Stimulated activated CD4-positive, alpha-beta T cell treated with anti-CD3 and anti-CD28 coated beads, TNF-alpha, amount 100 ng/mL, for 48 hours (primary cell): ENCODE results near the gene HNRNPA3.
"Not testable (repeated sequence)": the region's sequence is repeated elsewhere in the genome, so short reads cannot be mapped to it uniquely, and the experiment has no call there.

ENCODE experiments used
- DNase-seq, 3 donors: peaks; one replicate each; pipeline ENCODE4 v3.0.0-alpha.2; 2020; ENCODE audit warnings: low read depth in 3 of 3

The HNRNPA3 gene

GRCh38 chr2:177256026-177256425, 43.4 kb downstream of the HNRNPA3 start:
- DNase-seq = no peak

DNA sequence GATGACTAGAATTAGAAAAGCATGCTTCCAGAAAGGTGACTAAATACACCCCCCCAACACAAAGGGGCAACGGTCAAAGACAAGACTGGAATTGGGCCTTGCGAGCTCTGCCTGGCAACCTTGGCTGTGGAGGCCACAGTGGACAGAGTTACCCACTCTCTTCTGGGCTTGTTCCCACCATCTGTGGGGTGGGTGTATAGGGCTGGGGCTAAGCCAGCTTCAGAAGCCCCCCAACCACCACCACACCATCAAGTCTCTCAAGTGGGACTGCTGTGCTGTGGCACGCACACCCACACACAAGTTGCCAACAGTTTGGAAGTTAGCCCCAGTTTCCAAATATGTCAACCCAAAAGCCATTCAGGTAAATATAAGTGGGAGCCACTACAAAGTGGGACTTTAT, 44.1 kb downstream of the HNRNPA3 start:
- DNase-seq = no peak

DNA sequence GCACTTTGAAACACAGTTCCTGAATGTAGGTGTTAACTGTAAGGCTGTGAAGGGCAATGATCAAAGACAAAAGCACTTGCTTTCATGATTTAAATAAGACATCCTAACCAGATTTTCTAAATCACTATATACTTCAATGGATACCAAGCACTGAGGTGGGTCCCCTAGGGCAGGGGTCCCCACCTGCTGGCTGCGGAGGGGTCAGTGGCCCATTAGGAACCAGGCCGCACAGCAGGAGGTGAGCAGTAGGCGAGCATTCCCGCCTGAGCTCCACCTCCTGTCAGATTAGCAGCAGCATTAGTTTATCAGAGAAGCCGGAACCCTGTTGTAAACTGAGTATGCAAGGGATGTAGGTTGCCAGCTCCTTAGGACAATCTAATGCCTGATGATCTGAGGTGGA, 44.9 kb downstream of the HNRNPA3 start:
- no peak for DNase-seq

DNA sequence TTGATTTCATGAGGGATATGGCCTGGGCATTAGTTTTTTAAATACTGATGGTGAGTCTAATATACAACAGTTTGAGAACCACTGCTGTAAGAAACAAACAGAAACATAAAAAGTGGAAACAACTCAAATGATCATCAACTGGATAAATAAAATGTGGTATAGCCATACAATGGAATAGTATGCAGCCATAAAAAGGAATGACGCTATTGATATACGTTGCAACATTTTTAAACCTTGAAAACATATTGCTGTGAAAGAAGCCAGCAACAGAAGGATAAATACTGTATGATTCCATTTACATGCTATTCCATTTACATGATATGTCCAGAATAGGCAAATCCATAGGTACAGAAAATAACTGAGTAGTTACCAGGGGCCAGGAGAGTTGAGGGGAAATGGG, 45.5 kb downstream of the HNRNPA3 start:
- DNase-seq = no peak

- no peak for DNase-seq
Observed at GRCh38 chr2:177260379-177260778, 47.8 kb downstream of the HNRNPA3 start.

DNA sequence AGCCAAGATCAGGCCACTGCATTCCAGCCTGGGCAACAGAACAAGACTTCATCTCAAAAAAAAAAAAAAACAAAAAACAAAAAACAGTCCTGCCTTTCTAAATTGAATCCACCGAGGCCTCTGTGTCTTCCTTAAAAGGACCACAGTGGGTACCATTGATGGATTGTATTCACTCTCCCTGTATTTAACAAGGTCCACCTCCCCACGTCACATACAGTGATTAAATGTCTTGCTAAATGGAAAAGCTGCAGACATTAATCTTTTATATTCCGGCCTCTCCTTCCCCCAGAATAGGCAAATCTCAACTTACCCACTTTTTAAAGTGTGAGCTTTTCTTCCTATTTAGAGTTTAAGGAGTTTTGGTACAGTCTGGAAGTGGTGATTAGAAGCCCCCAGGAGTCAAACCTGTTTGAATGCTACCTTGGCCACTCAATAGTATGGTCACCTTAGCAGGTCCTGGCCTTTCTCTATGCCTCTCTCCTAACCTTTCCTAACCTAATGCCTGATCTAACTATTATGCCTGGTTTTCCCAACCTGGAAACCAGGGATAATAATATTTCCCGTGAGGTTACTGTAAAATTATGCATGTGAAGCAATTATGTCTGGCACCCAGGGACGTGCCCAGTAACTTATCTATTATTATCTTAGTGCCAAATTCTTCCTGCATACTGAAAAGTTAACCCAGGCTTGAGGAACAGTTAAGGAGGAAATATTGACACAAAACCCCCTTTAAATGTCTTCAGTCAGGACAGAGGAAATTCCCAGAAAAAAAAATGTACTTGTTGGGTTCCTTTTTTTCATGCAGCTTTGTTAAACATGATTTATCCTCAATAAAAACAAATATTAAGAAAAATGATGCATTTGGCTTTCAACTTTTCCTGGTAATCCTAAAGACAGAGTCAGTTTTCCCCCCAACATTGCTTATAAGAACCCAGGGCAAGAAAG, 48.8 kb downstream of the HNRNPA3 start:
- DNase-seq = no peak

- no peak for DNase-seq
Observed at GRCh38 chr2:177262092-177262491, 49.5 kb downstream of the HNRNPA3 start.

- DNase-seq = no peak
Observed at GRCh38 chr2:177262958-177263450, 50.4 kb downstream of the HNRNPA3 start.

DNA sequence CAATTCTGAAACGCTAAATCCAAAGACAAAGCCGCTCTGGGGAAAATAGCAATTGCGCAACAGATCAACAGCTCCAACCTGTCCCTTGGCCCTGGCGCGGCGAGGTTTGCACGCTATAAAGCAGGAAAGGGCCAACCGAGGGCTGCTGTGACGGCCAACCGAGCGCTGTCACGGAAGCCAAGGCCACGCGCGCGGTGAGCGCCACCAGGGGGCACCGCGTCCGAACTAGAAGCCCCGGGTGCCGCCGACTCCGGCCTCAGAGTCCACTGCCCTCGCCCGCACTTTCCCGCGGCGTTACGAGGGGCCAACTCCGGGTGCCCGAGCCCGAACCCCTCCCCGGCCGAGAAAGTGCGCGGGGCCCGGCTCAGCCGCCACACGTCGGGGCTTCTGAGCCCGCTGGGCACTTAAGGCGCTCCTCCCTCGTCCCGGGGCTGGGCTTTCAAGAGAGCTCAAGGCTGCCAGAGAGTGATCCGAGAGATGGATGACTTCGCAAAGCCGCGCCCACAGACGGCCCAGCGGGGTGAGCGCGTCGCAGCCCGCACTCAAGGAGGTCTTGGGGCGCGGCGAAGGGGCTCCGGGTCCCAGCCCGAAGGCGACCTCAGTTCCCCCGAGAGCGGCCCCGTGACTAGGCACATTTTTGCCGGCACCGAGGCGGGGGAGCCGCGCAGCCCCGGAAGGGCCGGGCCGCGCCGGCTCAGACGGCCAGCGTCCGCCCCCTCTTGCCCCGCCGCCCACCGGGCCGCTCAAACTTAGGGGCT, 51.0 kb downstream of the HNRNPA3 start:
- peak; percentile 86 to 89 (median 86) for DNase-seq

DNA sequence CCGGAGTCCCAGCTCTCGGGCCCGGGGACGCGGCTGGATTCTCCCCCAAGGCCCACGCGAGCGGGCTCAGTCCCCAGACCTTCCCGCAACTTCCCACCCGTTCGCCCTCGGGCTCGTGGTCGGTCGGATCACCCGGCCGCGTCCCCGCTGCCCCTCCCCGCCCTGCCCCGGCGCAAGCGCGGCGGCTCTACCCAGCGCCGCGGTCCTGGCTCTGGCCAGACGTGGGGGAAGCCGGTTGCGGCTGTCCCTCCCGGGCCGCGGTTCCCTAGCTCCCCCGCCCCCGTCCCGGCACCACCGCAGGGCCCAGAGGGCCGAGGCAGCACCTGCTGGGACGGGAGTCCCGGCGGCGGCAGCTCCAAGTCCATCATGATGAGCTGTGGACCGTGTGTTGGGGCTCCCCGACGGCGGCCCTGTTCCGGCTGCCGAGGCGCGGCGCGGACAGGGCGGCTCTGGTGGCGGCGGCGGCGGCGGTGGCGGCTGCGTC, 51.7 kb downstream of the HNRNPA3 start:
- no peak for DNase-seq

DNA sequence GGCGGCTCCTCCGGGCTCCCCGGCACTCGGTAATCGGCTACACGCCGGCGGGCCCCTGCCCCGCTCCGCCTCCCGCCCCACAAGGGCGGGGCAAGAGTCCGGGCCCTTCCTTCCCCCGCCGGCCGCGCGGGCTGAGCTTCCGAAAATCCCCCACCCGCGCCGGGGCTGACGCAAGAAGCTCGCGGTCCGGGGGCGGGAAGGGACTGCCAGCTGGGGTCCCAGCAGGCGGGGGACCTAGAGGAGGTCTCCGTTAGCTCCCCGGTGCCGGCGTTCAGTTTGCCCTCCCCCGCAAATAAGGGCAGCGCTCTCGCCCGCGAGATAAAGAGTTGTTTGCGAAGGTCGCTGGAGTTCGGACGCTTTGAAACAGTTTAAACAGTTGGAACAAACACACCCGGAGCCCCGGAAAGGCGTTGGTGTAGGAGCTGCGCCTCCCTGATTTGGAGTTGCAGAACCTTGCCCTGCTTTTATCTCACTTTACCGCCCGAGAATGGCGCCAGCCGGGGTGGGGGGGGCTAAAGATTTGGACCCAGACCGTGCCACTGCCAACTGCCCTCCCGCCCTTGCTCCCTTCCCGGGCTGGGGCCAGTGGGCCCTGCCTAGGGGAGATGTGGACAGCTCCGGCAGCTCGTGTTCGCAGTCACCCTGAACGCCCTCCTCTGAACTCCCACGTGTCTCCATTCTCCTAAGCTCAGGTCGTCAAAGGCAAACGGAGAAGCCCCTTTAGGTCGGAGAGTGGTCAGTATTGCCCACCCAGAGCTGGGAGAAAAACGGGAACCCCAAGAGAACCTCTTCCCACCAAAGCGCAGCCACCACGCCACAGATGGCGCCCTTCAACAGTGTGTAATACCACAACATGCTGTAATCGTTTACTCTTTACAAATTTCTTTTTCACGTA, 52.3 kb downstream of the HNRNPA3 start, which contains the start of gene NFE2L2:
NFE2L2 (minus strand) TSS at position 35 of the 895 bp plus-strand sequence. CDS start 151 bp downstream, outside the sequence.
- peak; percentile 89 to 93 (median 91) for DNase-seq

DNA sequence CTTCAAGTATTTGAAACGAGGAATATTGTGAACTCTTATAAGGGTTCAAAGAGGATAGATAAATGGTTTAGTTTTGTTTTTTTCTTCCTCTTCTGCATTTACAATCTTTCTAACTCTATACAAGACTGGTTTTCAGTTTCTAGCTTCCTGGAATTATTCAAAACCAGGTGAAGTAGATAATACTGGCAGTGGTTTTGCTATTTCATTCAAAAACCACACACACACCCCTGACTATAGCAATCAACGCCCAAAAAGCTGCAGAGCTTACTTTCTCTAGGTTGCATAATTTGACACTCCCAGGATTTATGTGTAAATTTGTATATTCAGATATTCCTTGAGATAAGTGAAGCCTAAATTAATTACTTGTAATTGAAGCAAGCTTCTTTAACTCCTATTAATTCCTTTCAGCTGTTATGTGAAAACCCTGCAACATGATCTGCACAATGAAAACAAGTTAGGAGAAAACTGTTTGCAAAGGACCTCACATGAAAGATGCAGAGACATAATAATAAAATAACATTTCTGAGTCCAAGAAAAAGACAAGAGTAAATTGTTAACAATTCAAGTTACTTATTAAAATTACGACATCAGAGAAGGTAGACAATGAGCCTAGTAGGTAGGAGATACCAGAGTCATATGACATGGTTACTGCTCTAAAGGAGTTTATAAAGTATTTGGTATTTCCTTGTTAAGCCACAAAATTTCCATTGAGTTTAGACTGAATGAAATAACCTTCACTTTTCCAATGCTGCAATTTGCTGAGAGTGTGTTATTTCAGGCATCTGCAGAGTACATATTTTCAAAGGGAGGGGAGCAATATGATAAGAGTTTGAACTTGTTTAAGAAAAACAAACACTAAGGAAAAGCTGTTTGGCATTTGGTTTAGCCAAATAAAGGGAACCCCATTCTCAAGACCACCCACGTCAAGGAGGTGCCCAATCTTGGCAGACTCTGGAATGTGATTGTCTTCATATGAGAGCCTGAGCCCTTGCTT, 53.5 kb downstream of the HNRNPA3 start:
- DNase-seq = no peak

DNA sequence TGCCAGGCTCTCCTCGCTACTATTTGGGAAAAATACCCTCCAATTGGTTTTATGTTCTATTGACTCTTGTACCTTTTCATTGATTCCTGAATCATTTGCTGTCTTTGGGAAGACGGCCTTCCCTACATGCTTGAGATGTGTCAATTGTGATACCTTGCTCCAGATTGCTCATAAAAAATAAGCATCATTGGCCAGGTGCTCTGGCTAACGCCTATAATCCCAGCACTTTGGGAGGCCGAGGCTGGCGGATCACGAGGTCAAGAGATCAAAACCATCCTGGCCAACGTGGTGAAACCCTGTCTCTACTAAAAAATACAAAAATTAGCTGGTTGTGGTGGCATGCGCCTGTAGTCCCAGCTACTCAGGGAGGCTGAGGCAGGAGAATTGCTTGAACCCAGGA, 54.4 kb downstream of the HNRNPA3 start:
- not testable (repeated sequence) for DNase-seq

GRCh38 chr2:177268187-177268871, 55.7 kb downstream of the HNRNPA3 start:
- no peak for DNase-seq

GRCh38 chr2:177268901-177269300, 56.3 kb downstream of the HNRNPA3 start:
- DNase-seq = no peak

GRCh38 chr2:177270531-177270930, 57.9 kb downstream of the HNRNPA3 start:
- DNase-seq = no peak

GRCh38 chr2:177271981-177272666, 59.5 kb downstream of the HNRNPA3 start:
- no peak for DNase-seq

DNA sequence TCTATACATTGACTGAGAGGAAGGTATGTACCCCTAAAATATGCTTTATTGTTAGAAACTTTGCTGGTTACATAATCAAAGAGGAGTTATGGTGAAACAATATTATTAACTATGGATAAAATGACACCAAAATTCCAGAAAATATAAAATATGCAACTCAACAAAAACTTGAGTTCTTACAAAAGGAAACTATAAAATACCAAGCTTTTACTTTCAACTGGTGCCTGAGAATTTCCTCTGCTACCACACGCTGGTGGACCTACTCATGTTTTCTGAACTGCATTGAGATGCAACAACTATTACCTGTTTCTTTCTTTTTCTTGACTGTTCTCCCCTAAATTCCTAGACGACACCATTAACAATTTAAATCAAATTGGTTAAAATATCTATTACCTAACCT, 60.2 kb downstream of the HNRNPA3 start:
- no peak for DNase-seq

DNA sequence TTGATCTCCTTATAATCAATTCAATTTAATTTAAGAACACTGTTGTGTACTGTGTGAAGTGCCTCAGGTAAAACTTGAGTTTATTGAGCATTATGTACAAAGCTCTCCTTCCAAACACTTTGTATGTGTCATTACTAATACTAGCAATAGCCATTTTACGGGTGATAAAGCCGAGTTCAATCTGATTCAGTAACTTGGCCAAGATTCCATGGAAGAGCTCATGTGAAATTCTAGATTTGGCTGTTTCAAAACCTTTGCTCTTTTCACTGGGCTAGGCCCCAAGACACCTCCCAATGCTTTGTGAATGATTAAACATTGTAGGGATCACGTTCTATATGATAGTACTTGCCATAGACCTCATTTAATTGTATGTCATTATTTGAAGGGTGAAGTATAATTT, 60.8 kb downstream of the HNRNPA3 start:
- DNase-seq = no peak
